Testis (tissue), 3 donors: Measurements from ENCODE around the gene INTS11. TPM values are rescaled to one million over a fixed set of nuclear protein-coding genes. Genes with fewer than 3 reads are reported as not detected.

ENCODE experiments used
- DNase-seq: peaks from one replicate; pipeline ENCODE4 v3.0.0-alpha.2; 2019
- H3K27ac ChIP-seq, 2 donors: fragments of 200-600 bp; sonication (generic); one replicate each; pipeline ENCODE4 v1.5.1; 2019
- H3K27me3 ChIP-seq: fragments of 200-600 bp; sonication (generic); one replicate; pipeline ENCODE4 v1.5.1; 2019
- H3K36me3 ChIP-seq: fragments of 200-600 bp; sonication (generic); one replicate; pipeline ENCODE4 v1.5.1; 2017; ENCODE audit warnings: low read depth; ENCODE audit errors: missing control alignments
- H3K4me1 ChIP-seq: fragments of 200-600 bp; sonication (generic); one replicate; pipeline ENCODE4 v1.5.1; 2019
- H3K4me3 ChIP-seq, 2 donors: fragments of 200-600 bp; sonication (generic); one replicate each; pipeline ENCODE4 v1.5.1; 2017 to 2019
- H3K9me3 ChIP-seq: fragments of 200-600 bp; sonication (generic); one replicate; pipeline ENCODE4 v1.5.1; 2017
- CTCF ChIP-seq, 3 experiments: fragments of 450-650 bp in 2 of 3; fragments of 200-600 bp in 1 of 3; sonication (generic) in 1 of 3; IDR thresholded peaks; one replicate each; pipeline ENCODE4 v1.5.1; 2016 to 2019; ENCODE audit warnings: antibody characterized with exemption in 3 of 3, mild to moderate bottlenecking in 2 of 3, moderate library complexity in 1 of 3
- POLR2A ChIP-seq: fragments of 450-650 bp; IDR thresholded peaks from one replicate; pipeline ENCODE4 v1.6.1; 2017; ENCODE audit warnings: antibody characterized with exemption, mild to moderate bottlenecking, moderate library complexity
- WGBS, 2 donors: methylation state at CpG; one replicate each; pipeline ENCODE4 v1.1.5; 2018; 5-methylcytosine and 5-hydroxymethylcytosine counted together
- intact Hi-C: fragments of 100-400 bp; cut with DNase I; formaldehyde crosslinking; loops from one replicate; pipeline ENCODE4 v1.15.1; 2023; ENCODE audit warnings: low total_unique reads
- polyA plus RNA-seq: library from polyadenylated mRNA; stranded (reverse); fragments of 350-450 nt; fragmentation: Illumina TruSeq; extraction: RNeasy Lipid Tissue Mini Kit (QIAGEN cat#74804); gene quantifications from one replicate; pipeline ENCODE4 v1.2.3, GENCODE V29; 2014; ENCODE audit warnings: low read depth, low replicate concordance; ENCODE audit not compliant: insufficient read depth
- total RNA-seq, 2 donors: library from RNA; depleted of rRNA; stranded (reverse); fragments of >200 nt; gene quantifications; one replicate each; pipeline ENCODE4 v1.2.3, GENCODE V29; 2016

INTS11 gene
- total and polyA plus RNA-seq, 3 donors from 2014 or later = 213 to 232 (median 220) TPM

GRCh38 chr1:1293263-1294249, 30.9 kb downstream of the INTS11 start:
- Histone ChIP-seq H3K4me3 (peak overlapping the region; percentile 24 to 38), H3K27me3 (no peaks in the 10 kb centered on the region), H3K27ac (no peak overlapping the region), H3K36me3 (no peaks in the 10 kb centered on the region), H3K4me1 (peaks cover 11% of the 10 kb centered on the region), H3K9me3 (no peaks in the 10 kb centered on the region)
- intact Hi-C loops = no loop called here
- WGBS, 2 donors = 64 to 78% methylated on average over 48 to 68 of the region's 94 CpGs
- DNase-seq = peak; percentile 79
- TF ChIP-seq POLR2A (no peak), CTCF (IDR thresholded peaks at IDR 0.05) (no peak)

- intact Hi-C loops = no loop called here
- Histone ChIP-seq H3K27me3 (no peaks in the 10 kb centered on the region), H3K9me3 (no peaks in the 10 kb centered on the region), H3K36me3 (no peaks in the 10 kb centered on the region), H3K27ac (no peak overlapping the region), H3K4me1 (peaks cover 11% of the 10 kb centered on the region), H3K4me3 (no peak overlapping the region)
- TF ChIP-seq CTCF (IDR thresholded peaks at IDR 0.05) (no peak), POLR2A (no peak)
- DNase-seq = no peak
- 61 to 65% methylated on average over 5 to 18 of the region's 18 CpGs for WGBS, 2 donors
Measured at GRCh38 chr1:1292851-1293250, 31.6 kb downstream of the INTS11 start.

GRCh38 chr1:1292442-1292779, 32.0 kb downstream of the INTS11 start:
- WGBS, 2 donors = 85 to 89% methylated on average over 9 of the region's 9 CpGs
- H3K27me3 ChIP-seq = no peaks in the 10 kb centered on the region
- peaks cover 11% of the 10 kb centered on the region for H3K4me1 ChIP-seq
- intact Hi-C loops = no loop called here
- no peaks in the 10 kb centered on the region for H3K9me3 ChIP-seq
- no peaks in the 10 kb centered on the region for H3K36me3 ChIP-seq
- TF ChIP-seq CTCF (IDR thresholded peaks at IDR 0.05) (no peak), POLR2A (no peak)
- DNase-seq = no peak
- H3K4me3 ChIP-seq = no peak overlapping the region
- H3K27ac ChIP-seq = no peak overlapping the region

GRCh38 chr1:1291548-1292441, 32.7 kb downstream of the INTS11 start:
- WGBS, 2 donors = 73 to 80% methylated on average over 19 to 45 of the region's 45 CpGs
- Histone ChIP-seq H3K27me3 (no peaks in the 10 kb centered on the region), H3K4me1 (peaks cover 11% of the 10 kb centered on the region), H3K27ac (no peak overlapping the region), H3K4me3 (no peak overlapping the region), H3K9me3 (no peaks in the 10 kb centered on the region), H3K36me3 (no peaks in the 10 kb centered on the region)
- peak; percentile 73 for DNase-seq
- TF ChIP-seq CTCF (IDR thresholded peaks at IDR 0.05) (peak; percentile 21 to 44 (median 39)), POLR2A (no peak)
- intact Hi-C loops = no loop called here
